GM12891 (cell line): ENCODE data around the gene PCNX1.

ENCODE experiments used
- PAX5 ChIP-seq: IDR thresholded peaks from 2 replicates; pipeline ENCODE4 v1.6.1; 2011; ENCODE audit warnings: low read length, moderate library complexity, mild to moderate bottlenecking; ENCODE audit not compliant: insufficient read depth, severe bottlenecking
- POLR2A ChIP-seq: IDR thresholded peaks from 2 replicates; pipeline ENCODE4 v1.6.1; 2011; ENCODE audit warnings: low read depth, low read length, control low read depth
- TAF1 ChIP-seq: IDR thresholded peaks from 2 replicates; pipeline ENCODE4 v1.6.1; 2011; ENCODE audit warnings: low read depth, low read length, control low read depth

- TF ChIP-seq POLR2A = no peak
- no peak for TF ChIP-seq PAX5
- no peak for TF ChIP-seq TAF1
These were observed 69.3 kb downstream of the PCNX1 start for GRCh38 chr14:70976591-70976990.
